H1 (cell line): ENCODE measurements around the gene MYLK. TPM values are rescaled to one million over a fixed set of nuclear protein-coding genes. Genes with fewer than 3 reads are reported as not detected.

ENCODE experiments used
- CTCF ChIA-PET: fragments of 300-600 bp; sonication (Branson Sonifier 250); formaldehyde crosslinking; loops from one replicate; lab custom pipeline; 2021; ENCODE audit not compliant: partially characterized antibody; lab: Charles Lee
- POLR2A ChIA-PET: fragments of 300-600 bp; sonication (Branson Sonifier 250); formaldehyde crosslinking; loops from one replicate; lab custom pipeline; 2021; ENCODE audit warnings: inconsistent platforms; ENCODE audit not compliant: partially characterized antibody; lab: Charles Lee
- DNase-seq, 2 experiments: peaks; one replicate each; pipeline versions ENCODE4 v3.0.0 to v3.0.0-alpha.2; 2010 to 2022; ENCODE audit warnings: low spot score in 2 of 2, low read depth in 1 of 2, mixed read lengths in 1 of 2
- FAIRE-seq: peaks from 2 replicates; lab custom pipeline; 2011; peaks lifted over from hg19 to GRCh38; lab: Jason Lieb, UNC
- H2AFZ ChIP-seq: 2 replicates; pipeline ENCODE4 v1.8.1; 2012; ENCODE audit warnings: low read length, inconsistent platforms
- H2AK5ac ChIP-seq: 2 replicates; pipeline ENCODE4 v1.6.1; 2013; ENCODE audit warnings: low read depth, low read length
- H2BK120ac ChIP-seq: replicated peaks from 2 replicates; pipeline ENCODE3; 2013; ENCODE audit warnings: low read depth, low read length, inconsistent platforms
- H2BK12ac ChIP-seq: 2 replicates; pipeline ENCODE4 v1.6.1; 2013; ENCODE audit warnings: low read depth, low read length
- H2BK15ac ChIP-seq: 2 replicates; pipeline ENCODE4 v1.6.1; 2013; ENCODE audit warnings: low read length
- H2BK20ac ChIP-seq: 2 replicates; pipeline ENCODE4 v1.6.1; 2013; ENCODE audit warnings: low read length
- H2BK5ac ChIP-seq: 2 replicates; pipeline ENCODE4 v1.6.1; 2013; ENCODE audit warnings: low read depth, low read length
- H3K14ac ChIP-seq: 2 replicates; pipeline ENCODE4 v1.6.1; 2013; ENCODE audit warnings: inconsistent platforms; ENCODE audit not compliant: insufficient read length
- H3K18ac ChIP-seq: 2 replicates; pipeline ENCODE4 v1.6.1; 2013; ENCODE audit warnings: low read length; ENCODE audit errors: extremely low read depth
- H3K23ac ChIP-seq: 2 replicates; pipeline ENCODE4 v1.6.1; 2013; ENCODE audit warnings: inconsistent platforms; ENCODE audit not compliant: insufficient read length
- H3K23me2 ChIP-seq: 2 replicates; pipeline ENCODE4 v1.6.1; 2013; ENCODE audit warnings: low read depth, low read length
- H3K27ac ChIP-seq: 2 replicates; pipeline ENCODE4 v1.6.1; 2011; ENCODE audit warnings: low read depth, low read length, inconsistent platforms
- H3K27me3 ChIP-seq, 4 experiments: replicated peaks in 1 of 4; 1 replicate in 1 of 4; 2 replicates in 3 of 4; pipeline versions ENCODE4 v1.6.1 to v1.8.1; 2011 to 2013; ENCODE audit warnings: low read length in 3 of 4, mild to moderate bottlenecking in 3 of 4, inconsistent platforms in 2 of 4, mixed read lengths in 2 of 4, moderate library complexity in 1 of 4; ENCODE audit not compliant: control insufficient read depth in 3 of 4, insufficient read depth in 3 of 4; ENCODE audit errors: extremely low read depth in 1 of 4
- H3K36me3 ChIP-seq, 4 experiments: 2 replicates each; pipeline versions ENCODE4 v1.6.1 to v1.8.1; 2011 to 2013; ENCODE audit warnings: mild to moderate bottlenecking in 4 of 4, low read length in 3 of 4, moderate library complexity in 2 of 4, control low read depth in 1 of 4, inconsistent platforms in 1 of 4; ENCODE audit not compliant: insufficient read depth in 4 of 4, control insufficient read depth in 2 of 4
- H3K4ac ChIP-seq: replicated peaks from 2 replicates; pipeline ENCODE3; 2013; ENCODE audit warnings: low read length, low read depth, mixed read lengths, inconsistent platforms; ENCODE audit not compliant: insufficient read length
- H3K4me1 ChIP-seq, 4 experiments: replicated peaks in 1 of 4; 1 replicate in 1 of 4; 2 replicates in 3 of 4; pipeline versions ENCODE4 v1.6.1 to v1.8.1; 2011 to 2013; ENCODE audit warnings: low read length in 3 of 4, inconsistent platforms in 2 of 4, mixed read lengths in 1 of 4; ENCODE audit not compliant: insufficient read depth in 4 of 4, control insufficient read depth in 3 of 4
- H3K4me2 ChIP-seq, 2 experiments: 2 replicates each; pipeline versions ENCODE4 v1.6.1 to v1.8.1; 2011 to 2013; ENCODE audit warnings: low read depth in 2 of 2, low read length in 2 of 2, control low read depth in 1 of 2, inconsistent platforms in 1 of 2, mild to moderate bottlenecking in 1 of 2; ENCODE audit not compliant: insufficient read depth in 1 of 2
- H3K4me3 ChIP-seq, 4 experiments: fragments of 200-600, 300-600 bp in 1 of 4; sonication (generic), shearing (Covaris generic), sonication (Bioruptor Twin) in 1 of 4; 2 replicates each; pipeline versions ENCODE4 v1.5.1 to v1.8.1; 2011 to 2016; ENCODE audit warnings: low read length in 4 of 4, low read depth in 3 of 4, control low read depth in 2 of 4, inconsistent platforms in 2 of 4, mild to moderate bottlenecking in 2 of 4, mixed read lengths in 1 of 4, moderate library complexity in 1 of 4; ENCODE audit not compliant: insufficient read depth in 2 of 4; ENCODE audit errors: extremely low read depth in 1 of 4
- H3K56ac ChIP-seq: replicated peaks from 2 replicates; pipeline ENCODE3; 2013; ENCODE audit warnings: low read depth, mild to moderate bottlenecking, mixed read lengths, low read length, inconsistent platforms; ENCODE audit not compliant: insufficient read length
- H3K79me1 ChIP-seq: 2 replicates; pipeline ENCODE4 v1.6.1; 2013; ENCODE audit warnings: low read depth, low read length, control low read depth
- H3K79me2 ChIP-seq, 2 experiments: 2 replicates each; pipeline versions ENCODE4 v1.6.1 to v1.8.1; 2012 to 2013; ENCODE audit warnings: low read length in 2 of 2, mild to moderate bottlenecking in 2 of 2, inconsistent platforms in 1 of 2; ENCODE audit not compliant: insufficient read depth in 2 of 2, control insufficient read depth in 1 of 2
- H3K9ac ChIP-seq, 4 experiments: replicated peaks in 1 of 4; 1 replicate in 1 of 4; 2 replicates in 3 of 4; pipeline versions ENCODE4 v1.6.1 to v1.8.1; 2011 to 2013; ENCODE audit warnings: low read depth in 3 of 4, low read length in 3 of 4, control low read depth in 2 of 4, mild to moderate bottlenecking in 2 of 4, moderate library complexity in 2 of 4, inconsistent platforms in 1 of 4; ENCODE audit errors: extremely low read depth in 1 of 4
- H3K9me3 ChIP-seq, 2 experiments: 2 replicates each; pipeline versions ENCODE4 v1.6.1 to v1.8.1; 2012 to 2013; ENCODE audit warnings: mild to moderate bottlenecking in 2 of 2, moderate library complexity in 2 of 2, control low read depth in 1 of 2, inconsistent platforms in 1 of 2, low read depth in 1 of 2, low read length in 1 of 2, mixed read lengths in 1 of 2; ENCODE audit not compliant: insufficient read depth in 2 of 2
- H4K20me1 ChIP-seq, 2 experiments: replicated peaks in 1 of 2; 2 replicates each; pipeline versions ENCODE3 to v1.8.1; 2011 to 2013; ENCODE audit warnings: inconsistent platforms in 2 of 2, low read length in 2 of 2, mild to moderate bottlenecking in 1 of 2; ENCODE audit not compliant: insufficient read depth in 2 of 2, control insufficient read depth in 1 of 2
- H4K5ac ChIP-seq: 2 replicates; pipeline ENCODE4 v1.6.1; 2013; ENCODE audit warnings: low read length, low read depth, mixed read lengths, inconsistent platforms; ENCODE audit not compliant: insufficient read length
- H4K8ac ChIP-seq: 2 replicates; pipeline ENCODE4 v1.8.0; 2013; ENCODE audit warnings: mild to moderate bottlenecking, moderate library complexity, low read length, inconsistent platforms; ENCODE audit not compliant: insufficient read depth; ENCODE audit errors: extremely low read depth
- H4K91ac ChIP-seq: replicated peaks from 2 replicates; pipeline ENCODE3; 2013; ENCODE audit warnings: low read length, mixed read lengths, inconsistent platforms; ENCODE audit not compliant: insufficient read length
- CREB1 ChIP-seq: IDR thresholded peaks from 2 replicates; pipeline ENCODE4 v1.6.1; 2012; ENCODE audit warnings: inconsistent platforms
- CTBP2 ChIP-seq: IDR thresholded peaks from 2 replicates; pipeline ENCODE4 v1.7.0; 2011; ENCODE audit warnings: borderline replicate concordance, mild to moderate bottlenecking, moderate library complexity, mixed read lengths, low read length; ENCODE audit not compliant: insufficient read depth, insufficient read length
- JUN ChIP-seq: IDR thresholded peaks from 2 replicates; pipeline ENCODE4 v1.6.1; 2011; ENCODE audit warnings: low read depth, mild to moderate bottlenecking, improper control_type of control experiment, low read length
- JUND ChIP-seq: IDR thresholded peaks from 2 replicates; pipeline ENCODE4 v1.6.1; 2011; ENCODE audit warnings: mild to moderate bottlenecking, improper control_type of control experiment, low read length
- KDM4A ChIP-seq: IDR thresholded peaks from one replicate; pipeline ENCODE4 v1.7.1; 2012; ENCODE audit warnings: low read depth, mild to moderate bottlenecking, moderate library complexity, low read length, inconsistent platforms; ENCODE audit not compliant: severe bottlenecking
- KDM5A ChIP-seq: fragments of 200-600 bp; IDR thresholded peaks from 2 replicates; pipeline ENCODE4 v1.7.1; 2012; ENCODE audit warnings: mild to moderate bottlenecking, low read length, inconsistent platforms, mixed read lengths
- POLR2A ChIP-seq, 2 experiments: IDR thresholded peaks; 1 replicate in 1 of 2; 2 replicates in 1 of 2; pipeline ENCODE4 v1.6.1; 2011; ENCODE audit warnings: low read depth in 2 of 2, low read length in 2 of 2, mild to moderate bottlenecking in 2 of 2; ENCODE audit errors: control extremely low read depth in 1 of 2
- RBBP5 ChIP-seq: IDR thresholded peaks from 2 replicates; pipeline ENCODE4 v1.7.1; 2012; ENCODE audit warnings: low read depth, mild to moderate bottlenecking, inconsistent platforms, low read length, moderate library complexity, borderline replicate concordance
- TAF7 ChIP-seq: optimal IDR thresholded peaks from 2 replicates; pipeline ENCODE3; 2011; ENCODE audit warnings: low read depth, mild to moderate bottlenecking, inconsistent platforms, low read length, moderate library complexity, borderline replicate concordance
- USF2 ChIP-seq: IDR thresholded peaks from 2 replicates; pipeline ENCODE4 v1.6.1; 2011; ENCODE audit warnings: low read length, improper control_type of control experiment
- polyA plus RNA-seq, 7 experiments: library from polyadenylated mRNA; depleted of rRNA in 3 of 7; stranded (reverse) in 5 of 7; unstranded in 2 of 7; fragments of >200 nt in 5 of 7; fragments of 200-250 nt in 2 of 7; gene quantifications; 1 replicate in 5 of 7; 2 replicates in 1 of 7; 4 replicates in 1 of 7; pipeline versions ENCODE4 v1.2.1 to v1.2.3, GENCODE V29; 2011 to 2013; ENCODE audit warnings: missing spikeins in 2 of 7, mixed read lengths in 2 of 7
- total RNA-seq: library from RNA; stranded (reverse); fragmentation: NEBNext Ultra II Directional; extraction: Animal tissue kit (Norgen Biotek cat#: 25700); gene quantifications from 2 replicates; pipeline ENCODE4 v1.2.1, GENCODE V29; 2021

Gene MYLK
- total and polyA plus RNA-seq, 2 of the 8 experiments (the other 6 are each of a cell fraction or from before 2014, with no cell fraction given), result 11.6 to 21.3 TPM

GRCh38 chr3:123926396-123926795 lies 42.3 kb upstream of the MYLK start:
- Histone ChIP-seq H3K9me3 (no peaks in the 10 kb centered on the region), H3K36me3 (peaks cover 2 to 33% (median 12%) of the 10 kb centered on the region in 4 experiments; a peak in 7 of 8 replicates), H4K91ac (no peak overlapping the region), H3K14ac (no peak overlapping the region), H3K4me2 (no peak overlapping the region), H3K79me1 (no peaks in the 10 kb centered on the region), H3K27me3 (no peaks in the 10 kb centered on the region), H2AK5ac (no peak overlapping the region), H2BK15ac (no peak overlapping the region), H3K4me3 (no peak overlapping the region), H4K8ac (no peak overlapping the region), H3K27ac (no peak overlapping the region), H3K4ac (no peak overlapping the region), H3K23ac (no peak overlapping the region), H2BK12ac (no peak overlapping the region), H2BK120ac (no peak overlapping the region), H2BK20ac (no peak overlapping the region), H2AFZ (no peak overlapping the region), H3K56ac (no peak overlapping the region), H3K9ac (no peak overlapping the region), H4K5ac (no peak overlapping the region), H2BK5ac (no peak overlapping the region), H3K18ac (no peak overlapping the region), H3K23me2 (no peaks in the 10 kb centered on the region), H3K79me2 (no peaks in the 10 kb centered on the region), H3K4me1 (no peaks in the 10 kb centered on the region), H4K20me1 (no peaks in the 10 kb centered on the region)
- ChIA-PET CTCF (interaction anchor here (1.0 kb wide), 1 partner anchor 276 kb away, joined by 4 read pairs; no protein-coding TSS in a partner anchor), POLR2A (no interaction called here)
- FAIRE-seq (no peak), DNase-seq (no peak)
- TF ChIP-seq TAF7 (no peak), KDM5A (no peak), CTBP2 (no peak), JUN (no peak), USF2 (no peak), KDM4A (no peak), POLR2A (IDR thresholded peaks at IDR 0.05; ENCODE audit: control extremely low read depth in 1 of 2, low read depth in 2 of 2, low read length in 2 of 2) (no peak), JUND (no peak), CREB1 (no peak), RBBP5 (no peak)
